DMS153 (cell line): Measurements from ENCODE around the gene BICDL1.
"Not testable (repeated sequence)": the region's sequence is repeated elsewhere in the genome, so short reads cannot be mapped to it uniquely, and the experiment has no call there.

Source experiments
- DNase-seq: peaks from one replicate; lab custom pipeline; 2025; lab: John Stamatoyannopoulos, UW

Gene BICDL1

DNA sequence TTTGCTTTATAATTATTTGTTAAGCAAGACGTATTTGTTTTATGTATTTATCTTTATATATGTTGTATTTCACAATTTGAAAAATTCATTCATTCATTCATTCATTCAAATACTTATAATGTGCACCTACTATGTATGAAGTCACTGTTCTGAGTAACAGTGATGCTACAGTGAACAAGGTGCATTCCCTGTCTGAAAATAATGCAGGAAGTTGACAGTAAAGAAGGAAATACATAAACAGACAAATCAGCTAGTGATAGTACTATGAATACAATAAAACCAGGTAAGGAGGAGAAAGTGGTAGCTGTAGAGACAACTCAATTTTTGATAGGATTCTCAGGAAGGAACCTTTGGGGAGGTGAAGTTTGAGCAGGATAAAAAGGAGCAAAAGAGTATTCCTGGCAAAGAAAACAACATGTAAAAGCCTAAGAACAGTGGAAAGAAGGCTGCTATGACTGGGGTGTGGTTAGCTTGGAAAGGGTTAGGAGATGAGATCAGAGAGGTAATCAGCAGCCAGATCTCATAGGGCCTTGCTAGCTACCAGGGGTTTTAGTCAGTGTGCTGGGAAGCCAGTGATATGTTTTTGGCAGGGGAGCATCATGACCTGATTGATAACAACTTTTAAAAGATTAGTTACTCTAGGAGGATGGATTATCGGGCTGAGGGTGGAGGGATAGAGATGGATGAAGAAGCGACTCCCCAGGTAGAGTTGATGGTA, 17.4 kb downstream of the BICDL1 start:
- DNase-seq: no peak

GRCh38 chr12:120007272-120007671, 18.2 kb downstream of the BICDL1 start:
- DNase-seq: no peak

DNA sequence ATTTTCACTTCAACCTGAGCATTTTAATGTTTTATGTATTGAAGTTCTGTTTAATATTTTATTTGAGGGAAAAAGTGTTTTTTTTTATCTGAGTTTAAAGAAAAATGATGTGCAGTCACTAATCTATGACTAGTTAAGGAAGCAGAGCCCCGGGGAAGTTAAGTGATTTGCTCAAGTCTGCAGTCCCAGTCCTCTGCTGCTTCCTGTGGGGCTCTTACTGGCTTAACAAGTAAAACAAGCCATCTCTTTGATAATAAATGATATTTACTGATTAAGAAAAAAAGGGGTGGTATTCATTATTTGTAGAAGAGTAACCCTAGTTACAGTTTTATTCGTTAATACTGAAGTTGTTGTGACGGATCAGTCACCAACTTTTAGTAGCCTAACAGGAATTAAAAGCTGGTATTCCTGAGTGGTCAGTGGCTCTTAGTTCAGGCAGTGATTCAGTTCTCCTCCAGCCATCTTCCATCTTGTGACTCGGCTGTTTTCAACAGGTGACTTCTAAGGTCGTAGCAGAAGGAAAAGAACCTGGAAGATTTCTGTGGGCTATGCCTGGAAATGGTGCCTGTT, 21.7 kb downstream of the BICDL1 start:
- DNase-seq: no peak

GRCh38 chr12:120012067-120012621, 23.1 kb downstream of the BICDL1 start:
- no peak for DNase-seq

GRCh38 chr12:120013659-120014380, 24.8 kb downstream of the BICDL1 start:
- no peak for DNase-seq

DNA sequence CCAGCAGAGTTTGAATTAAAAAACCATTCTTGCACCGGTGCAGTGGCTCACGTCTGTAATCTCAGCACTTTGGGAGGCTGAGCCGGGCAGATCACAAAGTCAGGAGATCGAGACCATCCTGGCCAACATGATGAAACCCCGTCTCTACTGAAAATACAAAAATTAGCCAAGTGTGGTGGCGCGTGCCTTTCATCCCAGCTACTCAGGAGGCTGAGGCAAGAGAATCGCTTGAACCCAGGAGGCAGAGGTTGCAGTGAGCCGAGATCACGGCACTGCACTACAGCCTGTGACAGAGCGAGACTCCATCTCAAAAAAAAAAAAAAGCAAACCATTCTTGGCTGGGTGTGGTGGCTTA, 25.3 kb downstream of the BICDL1 start:
- DNase-seq: not testable (repeated sequence)

- DNase-seq: no peak
These were observed 26.3 kb downstream of the BICDL1 start for GRCh38 chr12:120015313-120015712.

DNA sequence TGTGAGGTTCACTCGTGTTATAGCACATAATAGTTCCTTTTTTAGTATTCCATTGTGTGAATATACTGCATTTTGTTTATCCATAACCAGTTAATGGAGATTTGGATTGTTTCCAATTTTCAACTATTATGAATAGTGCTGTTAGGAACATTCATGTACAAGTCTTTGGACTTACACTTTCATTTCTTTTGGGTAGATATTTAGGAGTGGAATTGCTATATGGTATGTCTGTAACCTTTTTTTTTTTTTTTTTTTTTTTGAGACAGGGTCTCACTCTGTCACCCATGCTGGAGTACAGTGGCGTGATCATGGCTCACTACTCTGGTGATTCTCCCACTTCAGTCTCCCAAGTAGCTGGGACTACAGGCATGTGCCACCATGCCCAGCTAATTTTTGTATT, 27.2 kb downstream of the BICDL1 start:
- DNase-seq: not testable (repeated sequence)

DNA sequence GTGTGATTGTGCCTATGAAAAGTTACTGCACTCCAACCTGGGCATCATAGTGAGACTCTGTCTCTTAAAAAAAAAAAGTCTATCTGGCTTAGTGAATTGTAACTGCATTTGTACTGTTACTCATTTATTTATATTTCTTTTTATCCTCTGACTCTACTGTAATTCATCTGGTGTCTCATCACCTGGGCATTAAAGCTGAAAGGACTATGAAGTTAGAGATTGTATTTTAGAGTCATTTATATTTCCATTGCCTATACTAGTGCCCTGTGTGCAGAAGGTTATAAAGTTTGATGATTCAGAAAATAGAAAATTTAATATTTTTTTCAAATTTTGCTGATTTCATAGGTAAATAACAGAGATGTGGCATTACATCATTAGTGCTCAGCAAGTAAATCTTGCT, 30.2 kb downstream of the BICDL1 start:
- DNase-seq: no peak

- DNase-seq: no peak
These were observed 30.9 kb downstream of the BICDL1 start for GRCh38 chr12:120019938-120020337.

- no peak for DNase-seq
These were observed 35.2 kb downstream of the BICDL1 start for GRCh38 chr12:120024193-120024592.

DNA sequence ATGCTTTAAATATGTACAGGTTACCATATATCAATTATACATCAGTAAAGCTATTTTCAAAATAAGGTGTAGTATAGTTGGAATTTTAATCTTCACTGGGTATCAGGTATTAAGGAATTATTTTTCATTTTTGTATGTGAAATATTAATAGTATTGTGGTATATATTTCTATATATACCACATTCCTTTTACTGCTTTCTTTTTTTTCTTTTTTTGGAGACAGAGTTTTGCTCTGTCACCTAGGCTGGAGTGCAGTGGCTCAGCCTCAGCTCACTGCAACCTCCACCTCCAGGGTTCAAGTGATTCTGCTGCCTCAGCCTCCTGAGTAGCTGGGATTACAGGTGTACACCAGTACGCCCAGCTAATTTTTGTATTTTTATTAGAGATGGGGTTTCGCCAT, 36.6 kb downstream of the BICDL1 start:
- no peak for DNase-seq

DNA sequence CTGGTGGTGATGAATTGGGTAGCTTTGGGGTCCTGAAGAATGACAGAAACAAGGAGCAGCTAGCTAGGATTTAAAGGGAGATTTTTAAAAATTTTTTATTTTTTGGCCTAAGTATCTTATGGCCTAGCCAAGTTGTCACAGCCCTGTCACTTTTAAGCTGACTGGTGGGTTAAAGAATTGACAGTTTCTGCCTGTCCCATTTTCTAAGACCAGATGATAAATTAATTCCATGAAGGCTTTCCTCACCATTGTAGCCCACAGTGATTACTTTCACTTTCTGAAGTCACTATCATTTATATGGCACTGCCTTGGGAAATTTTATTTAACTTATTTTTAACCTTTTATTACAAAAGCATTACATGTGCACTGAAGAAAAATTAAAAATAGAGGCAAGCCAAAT, 43.2 kb downstream of the BICDL1 start:
- DNase-seq: no peak

GRCh38 chr12:120037851-120038250, 48.8 kb downstream of the BICDL1 start:
- DNase-seq: no peak

- DNase-seq: no peak
These were observed 50.7 kb downstream of the BICDL1 start for GRCh38 chr12:120039711-120040110.

- no peak for DNase-seq
These were observed 52.6 kb downstream of the BICDL1 start for GRCh38 chr12:120041386-120042231.

- not testable (repeated sequence) for DNase-seq
These were observed 56.3 kb downstream of the BICDL1 start for GRCh38 chr12:120045367-120045766.

- no peak for DNase-seq
These were observed 58.0 kb downstream of the BICDL1 start for GRCh38 chr12:120047072-120047471.

- DNase-seq: no peak
These were observed 59.2 kb downstream of the BICDL1 start for GRCh38 chr12:120048263-120048662.

DNA sequence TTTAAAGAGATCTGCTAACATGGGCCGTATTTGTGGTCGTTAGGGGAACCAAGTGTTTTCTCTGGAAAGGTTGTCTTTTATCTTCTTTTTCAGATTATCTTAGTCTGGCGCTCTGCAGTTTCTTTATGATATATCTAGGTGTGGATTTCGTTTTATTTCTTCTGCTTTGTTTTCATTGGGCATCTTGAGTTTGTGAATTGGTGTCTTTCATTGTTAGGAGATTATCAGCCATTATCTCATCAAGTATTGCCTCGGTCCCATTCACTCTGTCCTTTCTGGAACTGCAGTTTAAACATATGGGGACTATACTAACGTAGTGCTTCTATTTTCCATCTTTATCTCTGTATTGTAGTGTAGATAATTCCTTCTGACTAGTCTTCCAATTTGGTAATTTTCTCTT, 60.4 kb downstream of the BICDL1 start:
- DNase-seq: no peak

- no peak for DNase-seq
These were observed 62.5 kb downstream of the BICDL1 start for GRCh38 chr12:120051535-120051934.

GRCh38 chr12:120054293-120054692, 65.3 kb downstream of the BICDL1 start:
- DNase-seq: no peak
